GM18502 (cell line): ENCODE results near the gene SLC51A.
"Not testable (repeated sequence)": the region's sequence is repeated elsewhere in the genome, so short reads cannot be mapped to it uniquely, and the experiment has no call there.

Experiments used
- ATAC-seq: cut with Tn5 transposase; IDR thresholded peaks from one replicate; pipeline ENCODE4 v1.9.1; 2021; ENCODE audit warnings: mild to moderate bottlenecking; ENCODE audit not compliant: unreplicated experiment, poor library complexity

SLC51A gene

DNA sequence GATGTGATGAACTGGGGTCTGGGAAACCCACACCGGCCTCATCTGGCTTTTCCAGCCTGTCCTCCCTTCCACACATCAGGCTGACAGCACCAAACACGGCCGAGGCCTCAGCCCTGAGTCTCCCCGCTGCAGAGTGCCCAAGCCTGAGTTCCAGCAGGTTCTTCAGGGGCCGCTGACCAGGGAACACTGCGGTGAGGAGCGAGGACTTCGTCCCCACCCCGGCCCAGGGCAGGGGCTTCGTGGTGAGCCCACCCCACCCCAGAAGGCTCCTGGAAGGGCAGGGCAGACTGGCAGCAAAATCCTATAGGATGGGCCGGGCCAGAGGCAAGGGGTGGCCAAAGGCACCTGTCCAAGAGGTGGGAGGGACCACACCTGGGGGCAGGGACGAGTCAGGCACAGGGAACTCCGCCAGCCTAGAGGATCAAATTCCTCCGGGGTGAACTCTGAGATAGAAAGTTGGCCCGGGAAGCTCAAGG lies at the start of gene SLC51A:
TSS of gene SLC51A (plus strand) at position 446 of the 476 bp plus-strand sequence. CDS start 179 bp downstream, outside the sequence.
- ATAC-seq: no peak

DNA sequence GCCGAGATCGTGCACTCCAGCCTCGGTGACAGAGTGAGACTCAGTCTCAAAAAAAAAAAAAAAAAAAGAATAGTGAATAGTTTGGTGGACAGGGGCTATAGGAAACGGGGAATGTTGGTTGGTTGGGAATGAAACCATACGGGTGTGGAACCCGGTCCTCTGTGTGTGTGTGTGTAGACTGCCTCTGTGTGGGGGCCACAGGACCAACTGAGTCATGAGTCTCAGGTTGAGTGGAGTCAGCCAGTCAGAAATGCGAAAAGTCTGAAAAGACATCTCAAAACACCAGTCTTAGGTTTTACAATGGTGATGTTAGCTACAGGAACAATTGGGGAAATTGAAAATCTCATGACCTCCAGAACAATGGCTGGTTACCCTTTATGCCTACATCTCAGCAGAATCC lies 49.6 kb upstream of the SLC51A start:
- no peak for ATAC-seq

DNA sequence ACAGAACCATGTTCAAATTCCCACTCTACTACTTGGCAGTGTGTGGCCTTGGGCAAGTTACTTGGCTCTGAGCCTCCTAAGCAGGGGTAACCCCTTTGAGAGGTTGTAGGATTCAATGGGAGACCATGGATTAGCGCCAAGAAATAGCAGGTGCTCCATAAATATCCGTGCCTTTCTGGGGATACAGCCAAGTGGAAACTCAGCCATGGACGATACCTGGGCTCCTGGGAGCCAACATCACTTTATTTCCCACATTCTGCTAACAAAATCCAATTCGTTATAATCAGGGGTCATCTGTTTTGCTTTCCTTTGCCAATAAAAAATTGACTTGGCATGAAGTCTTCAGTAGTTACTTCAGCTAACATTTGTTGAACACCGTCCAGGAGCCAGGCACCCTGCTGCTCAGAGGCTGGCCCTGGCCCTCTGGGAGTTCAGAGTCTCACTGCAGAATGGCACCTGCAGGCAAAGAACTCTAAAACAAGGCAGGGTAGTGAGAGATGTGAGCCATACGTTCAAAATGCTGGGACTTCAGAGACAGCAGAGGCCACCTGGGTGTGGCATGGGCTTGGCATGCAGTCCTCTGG lies 47.4 kb upstream of the SLC51A start:
- no peak for ATAC-seq

DNA sequence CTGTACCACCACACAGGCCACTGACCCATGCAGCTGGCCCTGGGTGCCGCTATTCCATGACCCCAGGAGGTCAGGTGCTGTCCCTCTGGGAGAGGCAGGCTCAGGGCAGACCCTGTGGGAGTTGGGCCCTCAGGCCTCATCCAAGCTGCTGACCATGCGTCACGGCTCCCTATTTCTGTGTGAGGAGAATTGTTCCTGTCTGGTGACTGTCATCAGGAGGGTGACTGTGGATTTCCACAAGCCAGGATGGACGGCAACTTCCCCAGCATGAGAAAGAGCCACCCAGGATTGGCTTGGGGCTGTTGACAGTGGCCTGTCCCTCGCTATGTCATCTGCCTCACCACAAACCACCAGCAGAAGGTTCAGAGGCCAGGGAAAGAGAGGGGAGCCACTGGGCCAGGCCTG lies 46.5 kb upstream of the SLC51A start:
- no peak for ATAC-seq

DNA sequence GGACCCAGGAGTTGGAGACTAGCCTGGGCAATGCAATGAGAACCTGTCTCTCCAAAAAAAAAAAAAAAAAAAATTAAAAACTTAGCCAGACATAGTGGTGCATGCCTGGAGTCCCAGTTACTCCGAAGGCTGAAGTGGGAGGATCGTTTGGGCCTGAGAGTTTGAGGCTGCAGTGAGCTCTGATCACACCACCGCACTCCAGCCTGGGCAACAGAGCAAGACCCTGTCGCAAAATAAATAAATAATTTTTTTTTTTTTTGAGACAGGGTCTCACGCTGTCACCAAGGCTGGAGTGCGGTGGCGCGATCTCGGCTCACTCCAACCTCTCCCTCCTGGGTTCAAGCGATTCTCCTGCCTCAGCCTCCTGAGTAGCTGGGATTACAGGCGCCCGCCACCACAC lies 46.0 kb upstream of the SLC51A start:
- ATAC-seq: not testable (repeated sequence)

DNA sequence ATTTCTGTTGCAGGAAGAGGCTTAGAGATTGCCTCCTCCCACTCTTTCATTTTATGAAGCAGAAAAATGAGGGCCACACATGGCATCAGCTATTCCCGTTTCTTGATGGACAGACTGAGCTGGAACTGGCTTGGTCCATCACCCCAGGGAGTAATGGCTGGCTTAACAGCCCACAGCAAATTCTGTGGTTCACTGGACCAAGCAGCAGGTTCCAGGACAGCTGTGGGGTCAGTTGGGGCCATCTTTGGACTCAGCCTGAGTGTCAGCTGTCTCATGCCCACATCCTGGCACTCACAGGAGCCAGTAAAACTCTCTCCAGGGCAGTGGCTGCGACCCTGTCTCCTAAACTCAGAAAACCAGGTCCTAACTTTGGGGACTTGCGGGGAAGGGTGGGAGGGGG lies 41.7 kb upstream of the SLC51A start:
- no peak for ATAC-seq

DNA sequence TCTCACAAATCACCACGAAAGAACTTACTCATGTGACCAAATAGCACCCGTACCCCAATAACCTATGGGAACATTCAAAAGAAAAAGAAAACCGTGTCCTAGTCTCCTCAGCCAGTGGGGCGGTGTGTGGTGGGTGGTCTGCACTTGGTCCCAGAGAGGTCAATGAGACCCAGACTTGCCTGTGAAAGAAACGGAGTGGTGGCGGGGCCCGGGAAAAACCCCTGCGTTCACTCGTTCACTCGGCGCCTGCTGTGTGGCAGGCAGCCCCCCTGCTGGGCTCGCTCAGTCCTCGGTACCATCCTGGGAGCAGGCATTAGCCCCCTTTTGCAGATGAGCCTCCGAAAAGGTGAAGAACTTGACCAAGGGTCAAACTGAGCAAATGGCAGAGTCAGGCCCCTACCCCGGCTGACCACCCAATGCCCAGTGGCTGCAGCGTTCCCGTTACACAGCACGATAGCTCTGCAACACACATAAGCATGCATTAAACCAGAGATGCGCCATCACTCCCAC lies 41.2 kb upstream of the SLC51A start:
- no peak for ATAC-seq

DNA sequence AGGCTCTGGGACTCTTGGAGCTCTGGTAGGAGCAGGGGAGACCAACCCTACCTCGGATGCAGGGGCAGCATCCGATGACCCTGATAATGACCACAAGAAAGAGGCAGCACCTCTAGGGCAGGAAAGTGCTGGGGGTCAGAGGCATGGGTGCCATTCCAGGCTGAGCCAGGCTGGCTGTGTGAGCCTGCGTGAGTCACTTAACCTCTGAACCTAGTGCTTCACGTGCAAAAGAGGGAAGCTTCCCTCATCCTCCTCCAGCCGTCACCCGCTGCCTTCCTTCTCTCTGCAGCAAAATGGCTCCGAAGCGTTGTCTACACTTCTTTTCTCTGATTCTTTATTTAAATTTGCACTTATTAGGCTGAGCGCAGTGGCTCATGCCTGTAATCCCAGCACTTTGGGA lies 40.6 kb upstream of the SLC51A start:
- ATAC-seq: no peak

DNA sequence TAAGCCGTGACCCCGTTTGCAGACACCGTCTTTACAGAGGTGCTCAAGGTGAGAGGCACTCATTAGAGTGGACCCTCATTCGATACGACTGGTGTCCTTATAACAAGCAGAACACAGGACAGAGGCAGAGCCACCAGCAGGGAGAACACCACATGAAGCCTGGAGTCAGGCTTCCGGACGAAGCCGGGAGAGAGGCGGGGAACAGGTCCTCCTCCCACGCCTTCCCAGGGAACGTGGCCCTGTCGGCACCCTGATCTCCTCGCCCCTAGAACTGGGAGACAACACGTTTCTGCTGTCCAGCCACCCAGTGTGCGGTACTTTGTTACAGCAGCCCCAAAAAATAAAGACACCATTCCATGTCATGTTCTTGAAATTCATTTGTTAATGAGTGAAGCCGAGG lies 38.8 kb upstream of the SLC51A start:
- no peak for ATAC-seq

DNA sequence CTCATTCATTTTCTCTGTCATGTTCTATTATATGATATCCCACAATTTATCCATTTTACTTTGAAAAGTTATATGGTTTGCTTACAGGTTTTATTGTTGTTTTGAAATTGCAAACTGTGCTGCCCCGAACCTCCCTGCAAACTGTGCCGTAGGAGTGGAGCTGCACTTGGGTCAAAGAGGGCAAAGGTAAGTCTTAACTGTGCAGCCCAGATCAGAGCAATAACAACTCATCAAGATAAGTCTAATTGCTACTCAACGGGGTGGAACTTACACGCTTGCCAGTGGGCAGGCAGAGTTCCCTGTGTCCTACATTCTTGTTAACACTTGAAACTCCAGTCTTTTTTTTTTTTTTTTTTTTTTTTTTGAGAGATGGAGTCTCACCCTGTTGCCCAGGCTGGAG lies 38.4 kb upstream of the SLC51A start:
- ATAC-seq: no peak

DNA sequence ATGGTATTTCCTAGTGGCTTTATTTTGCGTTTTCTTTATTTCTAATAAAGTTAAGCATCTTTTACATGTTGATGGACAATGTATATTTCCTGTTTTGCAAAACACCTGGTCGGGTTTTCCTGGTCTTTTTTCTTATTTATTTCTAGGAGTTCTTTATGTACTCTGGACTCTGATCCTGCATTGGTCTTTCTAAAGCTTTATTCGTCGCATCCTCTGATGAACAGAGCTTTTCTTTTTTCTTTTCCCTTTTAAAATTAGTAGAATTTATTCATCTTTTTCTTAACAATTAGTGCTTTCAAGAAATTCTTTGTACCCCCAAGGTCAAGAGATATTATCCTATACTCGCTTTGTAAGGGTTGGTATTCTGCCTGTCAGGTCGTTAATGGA lies 37.3 kb upstream of the SLC51A start:
- no peak for ATAC-seq

DNA sequence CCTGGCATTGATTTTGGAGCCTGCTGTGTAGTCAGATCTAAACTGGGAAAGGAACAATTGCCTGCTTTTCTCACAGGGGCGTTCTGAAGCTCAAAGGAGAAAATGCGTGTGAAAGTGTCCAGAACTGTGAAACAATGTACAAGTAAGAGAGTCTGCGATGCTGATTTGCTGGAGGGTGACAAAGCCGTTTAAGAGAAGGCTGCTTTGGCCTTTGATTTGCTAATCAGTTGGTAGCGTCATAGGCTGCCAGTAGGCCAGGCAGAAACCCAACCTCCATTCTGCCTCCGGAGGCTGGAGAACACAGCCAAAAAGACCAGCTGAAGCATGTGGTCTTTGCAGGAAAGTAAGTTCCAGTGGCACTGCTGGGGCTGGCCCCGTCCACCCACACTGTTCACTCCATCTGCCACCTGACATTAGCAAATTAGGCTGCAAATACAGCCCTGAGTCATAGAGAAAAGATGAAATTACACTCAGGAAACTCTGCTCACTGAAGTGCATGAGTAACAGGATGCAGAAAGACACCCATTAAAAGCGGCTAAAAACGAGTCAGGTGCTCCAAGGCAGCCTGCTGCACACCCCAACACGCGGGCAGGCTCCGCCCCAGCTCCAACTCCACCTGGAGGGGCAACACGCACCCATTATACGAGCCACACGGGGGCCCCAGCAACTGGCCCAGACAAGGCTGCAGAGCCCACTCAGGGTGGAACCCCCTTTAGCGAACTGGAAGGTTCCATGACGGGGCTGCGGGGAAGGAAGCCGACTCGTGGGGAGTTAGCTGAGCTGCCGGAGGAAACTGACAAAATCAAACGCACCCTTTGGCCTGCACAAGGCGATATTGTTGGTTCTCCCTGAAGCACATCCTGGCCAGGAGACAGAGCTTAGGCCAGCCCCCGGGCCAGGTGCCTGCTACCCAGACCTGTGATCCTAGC lies 36.7 kb upstream of the SLC51A start:
- ATAC-seq: peak; percentile 70

DNA sequence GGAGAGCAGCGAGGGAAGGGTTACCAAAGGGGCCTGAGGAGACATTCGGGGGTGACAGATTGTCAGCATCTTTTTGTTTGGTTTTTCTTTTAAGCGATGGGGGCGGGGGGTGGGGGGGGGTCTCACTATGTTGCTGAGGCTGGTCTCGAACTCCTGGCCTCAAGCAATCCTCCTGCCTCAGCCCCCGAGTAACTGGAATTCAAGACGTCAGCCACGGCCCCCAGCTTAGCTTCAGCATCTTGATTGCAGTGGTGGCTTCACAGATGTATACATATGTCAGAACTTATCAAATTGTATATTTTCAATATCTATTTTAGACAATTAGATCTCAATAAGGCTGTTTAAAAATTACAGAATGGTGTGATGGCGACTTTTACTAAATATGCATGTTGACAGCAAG lies 36.0 kb upstream of the SLC51A start:
- ATAC-seq: no peak

DNA sequence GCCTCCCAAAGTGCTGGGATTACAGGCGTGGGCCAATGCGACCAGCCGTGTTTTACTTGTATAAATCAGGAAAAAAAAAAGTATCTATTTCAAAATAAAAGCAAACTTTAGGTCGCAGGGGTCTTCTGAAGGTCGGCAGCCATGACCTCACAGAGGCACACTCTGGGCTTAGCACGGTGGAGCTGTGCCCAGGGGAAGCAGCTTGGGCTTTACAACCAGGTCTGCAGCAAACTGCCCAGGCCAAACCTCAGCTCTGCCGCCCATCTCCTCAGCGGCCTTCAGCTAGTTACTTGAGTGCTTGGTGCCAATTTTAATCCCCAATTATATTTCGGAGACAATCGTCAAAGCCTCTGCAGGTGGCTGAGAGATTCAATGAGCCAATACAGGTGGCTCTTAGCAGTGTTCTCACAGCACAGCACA lies 35.2 kb upstream of the SLC51A start:
- ATAC-seq: no peak

DNA sequence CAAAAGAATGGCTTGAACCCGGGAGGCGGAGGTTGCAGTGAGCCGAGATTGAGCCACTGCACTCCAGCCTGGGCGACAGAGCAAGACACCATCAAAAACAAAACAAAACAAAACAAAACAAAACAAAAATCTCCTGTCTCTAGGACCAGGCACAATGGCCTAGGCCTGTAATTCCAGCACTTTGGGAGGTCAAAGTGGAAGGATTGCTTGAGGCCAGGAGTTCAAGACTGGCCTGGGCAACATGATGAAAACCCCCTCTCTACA lies 32.2 kb upstream of the SLC51A start:
- not testable (repeated sequence) for ATAC-seq

DNA sequence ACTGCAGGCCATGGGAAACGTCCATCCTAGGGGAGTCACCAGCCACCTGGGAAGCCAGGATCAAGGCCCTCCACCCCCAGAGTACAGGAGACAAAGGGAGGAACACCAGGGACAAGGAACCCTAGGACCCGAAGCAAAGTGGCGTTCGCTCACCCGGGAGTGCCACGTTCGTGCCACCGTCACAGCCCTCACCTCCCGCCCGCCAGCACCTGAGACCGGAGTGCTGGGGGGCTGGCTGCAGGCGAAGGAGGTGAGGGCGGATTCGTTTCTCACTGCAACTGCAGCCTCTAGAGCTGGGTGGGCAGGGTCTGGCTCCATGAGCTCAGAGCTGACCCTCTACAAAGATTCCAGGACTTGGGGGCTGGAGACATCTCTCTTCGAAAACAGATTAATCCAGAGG lies 31.5 kb upstream of the SLC51A start:
- no peak for ATAC-seq

DNA sequence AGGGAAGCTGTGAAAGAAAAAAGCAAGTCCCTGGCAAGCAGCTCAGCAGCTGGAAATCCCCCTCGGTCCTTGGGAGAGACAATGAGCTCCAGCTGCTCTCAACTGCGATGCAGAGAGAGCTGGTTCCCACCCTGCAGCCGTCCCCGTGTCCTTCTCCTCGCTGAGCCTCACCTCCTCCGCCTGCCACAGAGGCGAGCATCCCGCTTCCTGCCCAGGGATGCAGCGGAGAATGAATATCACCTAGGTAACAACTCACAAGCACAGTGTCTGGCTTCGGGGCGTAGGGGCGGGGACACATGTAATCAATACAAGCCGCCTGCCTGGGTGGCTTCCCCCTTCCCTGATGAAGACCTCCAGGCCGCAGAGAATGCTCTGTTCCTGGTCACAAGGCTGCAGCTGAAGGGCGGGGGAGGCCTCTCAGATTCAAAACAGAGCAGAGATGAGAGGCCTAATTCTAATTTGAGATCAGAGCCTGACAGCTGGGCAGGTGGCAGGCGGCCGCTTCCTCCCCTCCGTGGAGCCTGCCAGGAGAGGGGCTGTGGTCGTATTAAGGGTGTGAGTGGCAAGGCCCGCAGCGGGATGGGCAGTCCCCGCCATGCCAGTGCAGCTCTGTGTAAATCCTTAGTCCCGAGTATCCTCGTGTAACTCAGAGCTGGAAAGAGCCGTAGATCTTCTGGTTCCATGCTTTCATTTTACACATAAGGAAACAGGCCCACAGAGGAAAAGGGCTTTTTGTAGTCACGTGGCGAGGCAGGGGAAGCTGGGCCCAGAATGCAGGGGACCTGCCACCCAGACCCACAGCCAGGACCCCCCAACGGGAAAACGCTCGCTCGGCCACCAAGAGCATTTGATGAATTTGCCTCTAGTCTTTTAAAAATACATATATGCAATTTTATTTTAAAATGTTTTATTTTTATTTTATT lies 29.4 kb upstream of the SLC51A start:
- peak; percentile 42 for ATAC-seq

DNA sequence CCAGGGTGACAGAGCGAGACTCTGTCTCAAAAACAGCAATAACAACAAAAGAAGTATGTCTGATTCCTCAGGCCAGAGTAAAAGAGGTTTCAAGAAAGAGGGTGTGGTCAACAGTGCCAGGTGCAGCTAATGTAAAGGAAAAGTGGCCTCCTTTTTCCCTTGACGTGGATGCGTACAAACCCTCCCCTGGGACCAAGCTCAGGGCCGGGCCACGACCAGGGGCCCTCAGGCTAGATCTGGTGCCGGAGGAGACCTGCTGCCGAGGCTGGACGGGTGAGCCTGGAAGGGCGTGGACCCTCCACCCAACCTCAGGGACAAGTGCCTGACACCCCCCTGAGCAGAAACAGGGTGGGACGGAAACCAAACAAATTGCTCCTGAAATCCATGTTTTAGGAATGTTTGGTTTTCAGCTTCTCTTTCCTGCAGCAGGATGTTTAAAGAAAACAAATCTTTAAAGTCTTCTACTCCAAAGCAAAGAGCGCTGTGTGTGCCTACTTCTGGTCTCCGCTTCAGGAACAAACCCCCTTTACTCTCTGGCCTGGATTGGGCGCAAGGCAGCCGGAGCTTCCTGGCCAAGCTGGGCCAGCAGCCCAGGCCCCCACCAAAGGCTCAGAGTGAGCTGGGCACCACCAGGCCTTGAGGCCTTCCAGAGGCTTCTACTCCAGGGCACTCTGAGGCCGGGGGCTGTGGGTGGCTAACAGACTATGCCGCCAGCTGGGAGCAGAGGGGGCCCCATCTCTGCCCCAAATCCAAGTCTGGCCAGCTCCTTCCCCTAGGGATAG lies 26.6 kb upstream of the SLC51A start:
- ATAC-seq: no peak

DNA sequence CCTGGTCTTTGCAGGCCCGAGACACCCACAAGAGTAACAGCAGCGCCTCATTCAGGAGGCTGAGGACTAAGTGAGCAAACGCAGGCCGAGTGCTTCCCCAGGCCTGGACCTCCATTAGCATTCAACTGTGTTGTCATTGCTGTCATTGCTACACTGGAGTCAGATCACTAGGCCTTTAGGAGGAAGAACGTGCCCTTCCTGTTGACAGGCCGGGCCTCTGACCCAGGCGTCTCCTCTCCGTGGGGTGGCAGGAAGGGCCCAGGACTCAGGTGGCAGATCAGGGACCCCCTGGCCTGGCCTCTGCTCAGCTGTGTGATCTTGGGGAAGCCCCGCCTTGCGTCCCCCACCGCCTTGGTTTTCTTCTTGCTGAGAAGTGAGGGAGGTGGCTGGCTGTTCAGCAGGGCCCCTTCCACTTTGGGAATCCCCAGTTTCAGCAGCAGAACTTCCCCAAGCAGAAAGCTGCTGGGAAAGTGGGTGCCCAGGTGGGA lies 24.3 kb upstream of the SLC51A start:
- peak; percentile 32 for ATAC-seq
